Measurements from ENCODE around the gene FAM72C.
"Not testable (repeated sequence)": the region's sequence is repeated elsewhere in the genome, so short reads cannot be mapped to it uniquely, and the experiment has no call there.

FAM72C gene

DNA sequence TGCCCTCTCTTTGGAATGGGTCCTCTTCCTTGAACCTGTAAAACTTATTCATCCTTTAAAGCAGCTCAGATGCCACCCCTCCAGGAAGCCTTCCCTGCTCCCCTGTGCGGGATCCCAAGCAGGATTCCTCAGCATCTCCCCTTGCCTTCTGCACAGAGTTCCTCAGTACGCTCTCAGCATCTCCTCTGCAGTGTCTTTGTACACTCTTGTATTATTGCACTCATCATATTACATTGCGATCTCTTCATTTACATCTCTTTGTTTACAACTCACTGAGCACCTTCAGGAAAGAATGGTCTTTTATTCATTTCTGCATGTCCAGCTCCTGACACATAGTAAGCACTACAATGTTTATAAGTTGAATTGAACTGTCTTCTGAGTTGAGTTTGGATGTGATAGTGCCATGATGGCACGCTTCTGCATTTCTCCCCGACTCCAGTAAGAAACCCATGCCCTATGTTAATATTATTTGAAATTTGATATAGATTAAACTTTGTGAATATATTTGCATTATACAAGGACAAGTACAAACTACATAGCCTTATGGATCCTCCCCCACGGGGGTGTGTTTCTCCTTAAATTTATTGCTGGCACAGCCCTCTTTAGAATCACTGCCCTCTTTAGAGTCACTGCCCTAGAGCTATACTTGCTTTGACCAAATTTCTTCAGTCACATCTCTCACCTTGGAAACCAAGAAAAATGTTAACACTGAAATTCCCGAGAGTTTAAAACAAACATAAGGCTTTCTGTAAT, 13.1 kb upstream of the FAM72C start:
- not testable (repeated sequence) for DNase-seq

DNA sequence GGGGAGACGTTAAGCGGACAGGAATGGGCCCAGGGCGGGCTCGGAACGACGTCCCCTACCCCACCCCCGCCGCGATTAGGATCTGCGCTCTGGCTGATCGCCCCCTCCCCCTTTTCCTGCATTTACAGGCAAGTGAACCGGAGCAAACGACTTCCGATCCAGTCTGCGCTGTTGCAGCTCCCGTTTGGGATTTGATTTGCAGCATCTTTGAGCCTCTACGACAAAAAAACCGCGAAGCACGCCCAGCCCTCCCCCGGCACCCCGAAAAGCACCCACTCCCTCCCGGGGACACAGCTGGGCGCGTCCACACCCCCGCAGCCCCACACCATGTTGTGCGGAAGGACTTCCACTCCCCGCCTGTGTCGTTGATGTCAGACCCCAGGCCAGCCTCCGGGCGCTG, 2.6 kb upstream of the FAM72C start:
- DNase-seq: not testable (repeated sequence)

DNA sequence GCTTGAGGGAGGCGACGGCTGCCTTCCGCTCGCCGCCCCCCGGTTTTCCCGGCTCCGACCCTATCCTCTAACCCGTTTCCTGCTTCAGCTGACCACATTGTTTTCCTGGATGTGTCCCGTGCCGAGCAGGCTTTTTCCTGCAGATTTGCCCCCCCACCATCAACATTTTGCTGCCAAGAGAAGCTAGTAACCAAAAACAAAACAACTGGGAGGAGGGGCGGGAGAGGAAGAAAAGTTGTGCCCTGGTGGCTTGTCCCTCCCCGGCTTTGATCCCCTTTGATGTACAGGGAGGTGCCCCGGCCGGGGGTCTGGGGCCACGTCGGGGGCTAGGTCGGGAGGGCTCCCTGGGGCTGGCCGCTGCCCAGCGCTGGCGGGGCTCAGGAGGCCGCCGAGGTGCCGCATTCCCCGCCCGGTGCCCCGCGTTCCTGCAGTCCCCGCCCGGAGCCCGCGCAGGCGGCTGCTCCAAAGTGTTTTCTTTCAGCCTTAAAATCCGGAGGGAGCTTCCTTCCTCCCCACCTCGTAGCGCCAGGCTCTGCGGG, 2.2 kb upstream of the FAM72C start:
- DNase-seq: not testable (repeated sequence)

DNA sequence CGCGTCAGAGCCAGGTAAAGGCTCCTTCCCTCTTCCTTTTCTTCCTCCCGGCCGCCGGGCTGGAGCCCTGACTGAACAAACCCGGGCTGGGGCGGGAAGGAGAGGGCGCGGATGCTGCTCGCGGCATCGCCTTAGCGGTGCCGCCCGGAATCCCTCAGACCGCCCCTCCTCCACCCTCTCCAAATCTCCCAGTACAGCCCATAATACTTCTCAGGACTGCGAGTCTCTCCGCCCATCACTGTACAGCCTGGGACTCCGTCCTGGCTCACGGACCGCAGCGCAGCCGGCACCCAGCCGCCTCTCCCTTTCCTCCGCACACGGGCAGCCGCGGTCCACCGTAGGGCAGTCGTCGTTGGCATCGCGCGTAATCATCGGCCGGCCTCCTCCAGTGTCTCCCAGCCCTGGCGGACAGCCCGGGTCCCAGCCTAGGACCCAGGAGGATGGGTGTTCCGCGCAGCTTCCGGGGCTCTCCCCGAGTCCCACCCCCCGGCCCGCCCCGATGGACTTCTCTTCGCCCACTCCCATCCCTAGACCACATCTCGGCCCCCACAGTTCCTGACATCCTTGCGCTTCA, 1.1 kb upstream of the FAM72C start:
- not testable (repeated sequence) for DNase-seq

DNA sequence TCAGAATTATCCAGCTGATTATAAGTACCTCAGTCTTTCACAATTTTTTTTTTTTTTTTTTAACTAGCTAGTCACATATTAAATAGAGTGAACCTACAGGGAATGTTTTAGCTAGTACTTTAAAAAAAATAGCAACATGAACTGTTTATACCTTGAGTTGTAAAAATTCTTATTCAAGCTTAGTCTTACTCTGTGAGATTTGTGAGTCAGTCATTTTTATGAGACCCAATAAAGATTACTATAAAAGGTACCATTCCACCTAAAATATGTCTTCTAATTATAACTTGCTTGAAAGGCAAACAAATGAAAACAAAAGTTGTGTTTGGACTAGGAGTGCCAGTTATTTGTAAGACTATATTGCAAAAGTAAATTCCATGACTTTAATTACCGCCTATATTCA, 5.9 kb downstream of the FAM72C start:
- DNase-seq: not testable (repeated sequence)

DNA sequence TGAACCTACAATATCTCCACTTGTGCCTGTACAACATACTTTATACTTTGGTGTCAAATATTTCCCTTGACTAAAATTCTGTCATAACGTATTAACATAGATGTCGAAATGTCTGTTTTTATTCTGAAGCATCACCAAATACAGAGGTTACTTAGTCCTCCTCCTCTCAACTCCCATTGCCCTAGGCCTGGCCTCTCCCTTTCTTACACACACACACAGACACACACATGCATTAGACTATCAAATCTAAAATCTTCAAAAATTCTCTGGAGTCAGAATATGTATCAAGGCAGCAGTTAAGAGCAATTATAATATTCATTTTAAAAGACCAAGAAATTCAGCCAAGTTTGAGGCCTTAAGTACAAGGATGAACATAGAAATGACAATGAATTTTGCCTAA, 7.5 kb downstream of the FAM72C start:
- not testable (repeated sequence) for DNase-seq

DNA sequence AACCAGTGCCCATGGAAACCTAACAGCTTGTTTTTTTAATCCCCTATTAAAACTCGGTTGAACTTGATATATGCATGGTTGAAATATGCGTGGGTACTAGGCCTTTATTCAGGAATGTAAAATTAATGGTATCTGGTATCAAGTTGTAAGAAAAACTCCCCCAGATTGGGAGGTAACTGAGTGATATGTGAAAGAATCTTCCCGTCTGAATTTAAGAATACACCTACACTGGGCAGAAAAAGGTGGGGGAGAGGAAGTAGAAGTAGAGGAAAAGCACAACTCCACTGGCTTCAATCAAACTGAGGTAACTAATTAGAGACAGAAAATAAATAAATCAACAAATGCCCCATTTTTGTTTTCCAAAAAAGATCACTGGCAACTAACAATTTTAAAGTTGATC, 15.9 kb downstream of the FAM72C start:
- not testable (repeated sequence) for DNase-seq

DNA sequence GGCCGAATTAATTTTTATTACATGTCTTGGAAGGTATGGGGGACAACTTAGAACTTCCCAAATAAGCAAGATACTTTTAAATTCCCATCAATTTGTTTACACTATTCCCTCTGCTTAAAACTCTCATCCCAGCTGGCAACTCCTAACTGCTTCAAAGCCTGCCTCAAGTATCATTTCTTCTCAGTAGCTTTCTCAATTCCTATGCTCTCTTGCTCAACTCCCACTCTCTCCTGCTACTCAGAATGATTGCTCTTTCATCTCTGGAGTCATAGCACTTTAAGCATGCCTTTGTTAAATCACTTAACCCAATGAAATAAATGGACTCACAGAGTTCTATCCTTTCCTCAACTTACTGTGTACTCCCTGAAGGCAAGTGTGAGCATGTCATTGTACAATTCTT, 18.9 kb downstream of the FAM72C start:
- not testable (repeated sequence) for DNase-seq

DNA sequence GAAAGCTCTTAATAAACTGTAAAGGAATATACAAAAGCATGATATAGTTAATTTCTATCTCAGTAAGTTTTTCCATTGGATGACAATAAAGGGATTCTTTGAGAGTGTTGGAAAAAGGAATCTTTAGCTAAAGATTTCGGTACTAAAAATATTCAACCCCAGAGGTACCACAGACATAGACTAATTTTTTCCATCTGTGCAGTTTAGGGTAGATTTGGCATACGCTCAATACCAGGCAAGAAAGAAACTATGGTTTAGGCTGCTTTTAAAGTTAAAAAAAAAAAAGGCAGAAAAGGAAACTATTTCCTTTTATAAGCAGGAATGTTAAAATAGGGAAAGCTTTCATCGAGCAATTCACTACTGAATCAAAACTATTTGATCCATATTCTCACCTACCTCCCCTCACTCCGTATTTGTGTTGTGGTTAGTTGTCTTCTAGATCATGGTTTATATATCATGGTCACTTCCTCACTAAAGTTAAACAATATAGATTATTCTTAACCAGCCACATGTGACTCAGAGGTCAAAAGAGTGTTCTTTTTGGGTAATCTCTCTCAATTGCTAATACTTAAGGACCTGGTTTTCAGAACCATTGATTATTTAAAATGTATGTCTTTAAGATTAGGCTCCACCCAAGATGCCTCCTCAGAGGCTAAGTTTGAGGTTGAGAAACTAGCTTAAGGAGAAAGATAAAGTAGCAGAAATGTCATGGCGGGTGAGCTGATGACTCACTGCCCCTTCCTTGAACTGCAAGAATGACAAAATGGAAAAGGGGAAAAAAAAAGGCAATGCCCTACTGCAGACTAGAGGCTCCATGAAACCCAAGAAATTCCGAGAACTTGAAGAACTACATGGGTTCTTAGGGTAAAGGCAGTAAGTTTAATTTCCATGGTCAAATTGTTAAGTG, 20.0 kb downstream of the FAM72C start:
- DNase-seq: not testable (repeated sequence)

DNA sequence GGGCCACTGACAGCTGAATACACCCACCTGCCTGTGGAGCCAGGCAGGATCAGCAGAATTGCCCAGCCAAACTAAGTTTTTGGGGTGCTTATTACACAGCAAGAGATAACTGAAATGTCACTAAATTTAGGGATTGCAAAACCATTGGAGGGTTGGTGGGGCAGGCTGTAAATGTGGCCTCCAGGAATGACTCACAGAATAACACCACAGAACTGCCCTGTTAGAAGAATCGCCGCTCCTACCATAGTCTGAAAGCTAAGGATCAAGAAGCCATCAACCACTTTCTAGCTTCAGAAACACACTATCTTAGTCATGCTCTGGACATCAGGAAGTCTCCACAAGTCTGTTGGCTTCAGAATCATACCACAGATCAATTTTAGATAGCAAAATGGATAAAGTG, 24.0 kb downstream of the FAM72C start:
- DNase-seq: not testable (repeated sequence)

DNA sequence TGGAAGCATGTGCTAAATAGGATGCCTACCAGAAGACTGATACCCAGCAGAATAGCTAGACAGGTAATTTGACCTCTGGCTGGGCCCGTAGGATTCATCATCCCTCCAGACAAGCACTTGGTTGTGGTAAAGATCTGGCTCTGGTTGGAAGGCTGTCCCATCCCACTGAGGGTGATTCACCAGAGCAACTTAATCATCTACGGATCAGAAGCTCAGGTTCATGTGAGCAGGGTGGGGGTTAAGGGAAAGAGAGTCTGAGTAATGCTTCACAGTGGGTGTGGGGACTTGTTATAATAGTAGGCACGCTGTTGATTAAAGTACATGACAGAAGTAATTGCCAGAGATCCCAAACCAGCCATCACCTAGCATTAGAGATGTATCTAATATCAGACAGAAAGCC, 26.5 kb downstream of the FAM72C start:
- DNase-seq: not testable (repeated sequence)

DNA sequence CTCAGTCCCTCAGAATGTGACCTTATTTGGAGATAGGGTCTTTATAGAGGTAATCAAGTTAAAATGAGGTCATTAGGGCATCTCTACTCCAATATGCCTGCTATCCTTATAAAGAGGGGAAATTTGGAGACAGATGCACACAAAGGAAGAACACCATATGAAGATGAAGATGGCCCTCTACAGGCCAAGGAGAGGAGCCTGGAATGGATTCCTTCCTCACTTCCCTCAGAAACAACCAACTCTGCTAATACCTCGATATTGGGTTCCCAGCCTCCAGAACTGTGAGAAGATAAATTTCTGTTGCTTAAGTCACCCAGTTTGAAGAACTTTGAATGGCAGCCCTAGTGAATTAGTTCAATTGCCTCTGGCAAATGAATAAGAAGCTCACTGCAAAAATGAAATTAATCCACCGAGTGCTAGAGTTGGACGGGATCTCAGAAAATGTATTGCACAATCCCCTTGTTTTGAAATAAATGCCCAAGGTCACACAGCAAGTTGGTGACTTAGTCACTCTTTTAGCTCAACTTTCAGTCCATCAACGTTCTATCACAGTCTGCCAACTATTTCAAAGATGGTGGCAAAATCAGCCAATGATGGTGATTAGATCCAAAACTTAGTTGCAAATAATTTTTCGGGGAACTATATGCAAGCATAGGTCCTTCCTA, 27.1 kb downstream of the FAM72C start:
- DNase-seq: not testable (repeated sequence)

DNA sequence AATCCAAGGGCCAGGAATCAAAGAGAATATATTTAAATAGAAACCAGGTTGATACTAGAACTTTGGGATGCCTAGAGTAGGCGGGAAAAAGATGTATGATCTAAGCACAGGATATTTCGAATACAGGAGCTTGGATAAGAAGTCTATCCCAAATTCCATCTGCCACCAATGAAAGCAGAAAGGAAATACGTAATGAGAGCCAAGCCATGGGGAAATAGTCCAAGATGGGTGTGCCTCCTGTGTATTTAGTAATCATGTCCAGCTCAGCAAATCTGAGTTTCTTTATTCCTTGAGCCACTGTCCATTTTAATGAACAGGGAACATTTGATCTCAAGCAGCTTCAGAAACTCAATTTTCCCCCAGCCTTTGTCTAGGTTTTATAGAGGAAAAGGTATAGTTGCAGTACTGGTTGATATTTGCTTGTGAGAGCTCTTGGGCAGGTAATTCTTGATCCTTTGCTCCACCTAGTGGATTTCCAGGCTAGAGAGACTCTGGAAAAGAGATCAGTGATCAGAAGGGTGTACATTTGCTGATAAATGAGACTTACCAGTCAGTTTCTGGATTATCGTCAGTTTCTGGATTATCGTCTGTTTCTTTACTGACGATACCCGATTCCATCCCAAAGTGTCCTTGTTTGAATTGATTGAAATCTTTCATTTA, 28.3 kb downstream of the FAM72C start:
- not testable (repeated sequence) for DNase-seq

DNA sequence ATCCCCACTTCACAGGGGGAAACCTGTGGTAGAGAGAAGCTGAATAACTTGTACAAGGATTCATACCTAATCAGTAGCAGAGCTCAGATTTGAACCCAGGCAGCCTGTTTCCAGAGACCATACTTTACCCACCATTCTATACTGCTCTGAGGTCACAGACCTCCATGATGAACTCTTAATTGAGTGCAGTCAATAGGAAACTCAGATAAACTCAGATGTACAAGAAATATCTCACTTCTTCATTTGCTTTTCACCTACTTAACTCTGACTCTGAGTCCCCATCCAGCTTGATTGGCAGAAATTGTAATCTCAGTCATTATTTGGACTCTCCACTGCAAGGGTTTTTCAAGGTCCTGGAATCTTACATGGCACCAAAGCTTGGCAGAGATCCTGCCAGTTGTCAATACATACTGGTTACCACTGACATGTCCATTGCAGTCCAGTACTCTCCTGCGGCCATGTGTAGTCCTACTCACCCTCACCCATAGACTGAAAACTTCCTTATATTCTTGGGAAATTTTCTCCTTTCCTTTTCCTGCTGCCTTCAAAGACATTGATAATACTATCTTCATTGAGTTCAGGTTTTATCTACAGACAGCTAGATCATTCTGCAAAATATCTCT, 29.4 kb downstream of the FAM72C start:
- not testable (repeated sequence) for DNase-seq

DNA sequence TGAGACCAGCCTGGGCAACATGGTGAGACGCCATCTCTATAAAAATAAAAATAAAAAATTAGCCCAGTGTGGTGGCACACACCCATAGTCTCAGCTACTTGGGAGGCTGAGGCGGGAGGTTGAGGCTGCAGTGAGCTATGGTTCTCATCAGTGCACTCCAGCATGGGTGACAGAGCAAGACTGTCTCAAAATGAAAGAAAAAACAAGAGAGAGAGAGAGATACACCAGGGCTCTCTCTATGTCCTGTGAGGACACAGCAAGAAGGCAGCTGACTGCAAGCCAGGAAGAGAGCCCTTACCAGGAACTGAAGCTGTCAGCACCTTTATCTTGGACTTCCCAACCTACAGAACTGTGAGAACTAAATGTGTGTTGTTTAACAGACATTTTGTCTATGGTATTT, 32.1 kb downstream of the FAM72C start:
- not testable (repeated sequence) for DNase-seq

DNA sequence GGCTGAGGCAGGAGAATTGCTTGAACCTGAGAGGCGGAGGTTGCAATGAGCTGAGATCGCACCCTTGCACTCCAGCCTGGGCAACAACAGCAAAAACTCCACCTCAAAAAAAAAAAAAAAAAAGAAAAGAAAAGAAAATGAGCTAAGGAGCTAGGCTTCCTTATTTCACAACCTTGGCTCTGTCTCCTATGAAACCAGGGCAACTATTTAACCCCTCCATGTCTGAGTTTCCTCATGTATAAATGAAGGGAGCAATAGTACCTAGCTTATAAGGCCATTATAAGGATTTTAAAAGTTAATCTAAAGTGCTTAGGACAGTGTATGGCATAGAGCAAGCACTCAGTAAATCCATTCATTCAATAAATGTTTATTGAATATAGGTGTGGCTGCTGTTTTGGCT, 32.9 kb downstream of the FAM72C start:
- not testable (repeated sequence) for DNase-seq

DNA sequence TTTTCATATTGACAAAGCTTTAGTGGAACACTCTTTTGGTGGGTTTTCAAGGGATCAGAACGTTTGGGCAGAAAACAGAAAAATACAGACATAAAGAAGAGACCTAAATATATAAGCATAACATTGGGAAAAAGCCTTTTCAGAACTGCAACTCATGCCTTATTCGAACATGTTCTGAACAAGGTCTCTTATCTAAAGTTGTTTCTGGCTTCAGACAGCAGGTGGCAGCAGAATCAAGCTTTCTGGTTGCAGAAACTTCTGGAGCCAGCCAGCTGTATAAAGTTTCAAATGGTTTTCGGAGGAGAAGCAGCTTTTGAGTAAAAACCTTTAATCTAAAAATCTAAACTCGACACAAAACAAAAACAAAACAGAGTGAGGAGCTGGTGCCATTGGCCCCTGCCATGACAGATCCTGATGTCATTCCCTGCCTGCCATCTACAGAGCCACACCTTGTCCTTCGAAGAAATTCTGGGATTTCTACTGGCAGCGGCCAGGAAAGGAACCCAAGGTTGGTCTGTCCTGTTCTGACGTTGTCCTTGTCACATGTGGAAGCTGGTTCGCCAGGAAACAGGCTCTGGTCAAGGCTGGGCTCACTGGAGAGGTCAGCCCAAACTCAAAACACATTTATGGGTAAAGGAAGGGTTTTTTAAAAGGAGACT, 35.2 kb downstream of the FAM72C start:
- peak; percentile 1 for DNase-seq

DNA sequence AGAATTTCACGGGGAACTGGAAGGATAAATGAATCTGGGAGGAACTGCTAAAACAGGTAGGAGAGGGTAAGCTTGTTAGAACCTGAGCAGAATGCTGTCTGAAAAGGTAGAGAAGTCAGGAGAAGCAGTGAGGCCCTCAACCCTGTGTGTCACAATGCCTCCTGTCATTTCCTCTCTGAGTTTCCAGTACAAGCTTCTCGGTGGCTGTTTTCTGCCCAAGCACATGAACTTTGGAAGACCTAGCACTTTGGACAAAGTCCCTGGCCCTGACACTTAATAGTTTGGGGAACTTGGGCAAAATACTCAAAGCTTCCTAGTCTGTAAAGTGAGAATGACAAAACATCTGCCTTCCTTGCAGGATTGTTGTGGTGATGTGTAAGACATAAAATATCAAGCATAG, 52.7 kb downstream of the FAM72C start:
- DNase-seq: not testable (repeated sequence)

DNA sequence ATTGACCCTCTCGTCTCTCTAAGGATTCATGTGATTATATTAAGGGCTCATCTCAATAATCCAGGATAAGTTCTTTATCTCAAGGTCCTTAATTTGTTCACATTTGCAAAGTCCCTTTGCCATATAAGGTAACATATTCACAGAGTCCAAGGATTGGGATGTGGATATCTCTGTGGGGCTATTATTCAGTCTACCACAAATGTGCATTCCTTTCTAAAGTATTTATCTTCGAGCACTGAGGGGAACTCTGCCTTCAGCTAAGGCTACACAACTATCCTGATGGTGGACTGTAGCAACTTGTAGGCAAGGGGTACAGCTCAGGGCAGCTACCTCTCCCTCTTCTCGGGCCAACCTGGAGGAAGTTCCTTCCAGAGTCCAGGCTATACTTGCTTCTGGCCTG, 53.2 kb downstream of the FAM72C start:
- not testable (repeated sequence) for DNase-seq

DNA sequence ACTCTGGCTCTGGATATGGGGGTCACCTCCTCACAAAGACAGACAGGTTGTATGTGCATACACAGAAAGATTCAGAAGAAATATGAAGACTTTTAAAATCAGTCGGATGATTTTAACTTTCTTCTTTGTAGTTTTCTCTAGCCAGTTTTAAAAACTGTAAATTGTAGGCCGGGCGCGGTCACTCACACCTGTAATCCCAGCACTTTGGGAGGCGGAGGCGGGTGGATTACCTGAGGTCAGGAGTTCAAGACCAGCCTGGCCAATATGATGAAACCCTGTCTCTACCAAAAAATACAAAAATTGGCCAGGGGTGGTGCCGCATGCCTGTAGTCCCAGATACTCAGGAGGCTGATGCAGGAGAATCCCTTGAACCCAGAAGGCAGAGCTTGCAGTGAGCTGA, 58.1 kb downstream of the FAM72C start:
- not testable (repeated sequence) for DNase-seq
